G401 (cell line): ENCODE data around the gene TSLP. TPM values are rescaled to one million over a fixed set of nuclear protein-coding genes. Genes with fewer than 3 reads are reported as not detected.

Experiments used
- DNase-seq: peaks from one replicate; pipeline ENCODE4 v3.0.0-alpha.2; 2015; ENCODE audit warnings: low spot score
- in situ Hi-C: cut with HindIII; loops from 2 replicates; pipeline ENCODE4 v1.10.0; 2016; ENCODE audit warnings: low sequenced_read_pairs, mixed read lengths
- total RNA-seq: library from RNA; depleted of rRNA; stranded (reverse); fragments of >200 nt; shearing (Covaris generic); gene quantifications from 2 replicates; pipeline ENCODE4 v1.2.3, GENCODE V29; 2014; rRNA removed

TSLP gene
- total RNA-seq, result not detected in 2 replicates

- DNase-seq, result no peak
- in situ Hi-C loops, result no loop called here
Measured at GRCh38 chr5:111071413-111071812, at the start of gene TSLP. TSS of gene TSLP (plus strand) at chr5:111071713. CDS start at chr5:111071891, 178 bp downstream.

GRCh38 chr5:111022301-111022700 is 49.2 kb upstream of the TSLP start:
- in situ Hi-C loops, result no loop called here
- DNase-seq, result no peak

DNA sequence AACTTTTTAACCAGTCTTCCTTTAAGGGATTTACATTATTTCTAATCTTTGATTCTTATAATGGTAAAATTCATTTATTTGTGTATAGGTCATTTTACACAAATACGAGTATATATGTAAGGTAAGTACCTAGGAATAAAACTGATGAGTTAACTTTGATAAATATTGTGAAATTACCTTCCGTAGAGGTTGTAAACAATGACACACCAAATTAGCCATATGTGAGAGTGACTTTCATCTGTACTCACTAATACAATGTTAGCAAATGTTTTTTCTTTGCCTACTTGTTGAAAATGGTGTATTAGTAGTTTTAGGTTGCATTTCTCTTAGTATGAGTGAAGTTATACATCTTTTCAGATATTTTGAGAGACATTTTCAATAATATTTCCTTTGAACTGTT is 42.6 kb upstream of the TSLP start:
- DNase-seq, result no peak
- in situ Hi-C loops, result no loop called here

DNA sequence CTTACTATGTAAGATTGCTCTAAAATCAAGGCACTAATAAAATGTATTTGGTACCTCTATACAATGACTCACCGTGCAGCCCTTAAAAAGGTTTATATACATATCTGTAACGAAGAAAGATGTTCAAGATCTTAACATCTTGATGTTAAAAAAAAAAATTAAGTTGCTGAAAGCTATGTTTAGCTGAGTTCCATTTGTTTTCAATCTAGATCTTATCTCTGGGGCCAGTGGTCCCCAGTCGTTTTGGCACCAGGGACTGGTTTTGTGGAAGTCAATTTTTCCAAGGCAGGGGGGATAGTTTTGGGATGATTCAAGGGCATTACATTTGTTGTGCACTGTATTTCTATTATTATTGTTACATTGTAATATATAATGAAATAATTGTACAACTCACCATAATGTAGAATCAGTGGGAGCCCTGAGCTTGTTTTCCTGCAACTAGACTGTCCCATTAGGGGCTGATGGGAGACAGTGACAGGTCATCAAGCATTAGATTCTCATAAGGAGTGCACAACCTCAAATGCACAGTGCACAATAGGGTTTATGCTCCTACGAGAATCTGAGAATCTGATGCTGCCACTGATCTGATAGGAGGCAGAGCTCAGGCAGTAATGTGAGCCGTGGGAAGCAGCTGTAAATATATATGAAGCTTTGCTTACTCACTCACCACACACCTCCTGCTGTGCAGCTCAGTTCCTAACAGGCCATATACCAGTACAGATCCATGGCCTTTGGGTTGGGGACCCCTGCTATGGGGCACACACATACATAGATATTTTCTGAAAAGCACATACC is 27.6 kb upstream of the TSLP start:
- DNase-seq, result no peak
- in situ Hi-C loops, result no loop called here

- in situ Hi-C loops, result no loop called here
- no peak for DNase-seq
Measured at GRCh38 chr5:111058064-111058463, 13.4 kb upstream of the TSLP start.

DNA sequence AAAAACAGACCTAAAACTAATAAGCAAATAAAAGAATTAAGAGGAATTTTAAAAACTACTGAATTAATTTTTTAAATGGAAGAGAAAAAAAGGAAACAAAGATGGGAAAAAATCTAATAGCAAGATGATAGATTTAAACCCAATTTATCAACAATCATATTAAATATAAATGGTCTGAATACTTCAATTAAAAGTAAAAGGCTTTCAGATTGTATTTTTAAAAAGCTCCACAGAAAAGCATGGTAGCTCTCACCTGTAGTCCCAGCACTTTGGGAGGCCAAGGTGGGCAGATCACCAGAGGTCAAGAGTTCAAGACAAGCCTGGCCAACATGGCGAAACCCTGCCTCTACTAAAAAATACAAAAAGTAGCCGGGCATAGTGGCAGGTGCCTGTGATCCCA is 11.3 kb upstream of the TSLP start:
- in situ Hi-C loops, result no loop called here
- DNase-seq, result no peak

GRCh38 chr5:111061618-111062017 is 9.9 kb upstream of the TSLP start:
- in situ Hi-C loops, result no loop called here
- no peak for DNase-seq

DNA sequence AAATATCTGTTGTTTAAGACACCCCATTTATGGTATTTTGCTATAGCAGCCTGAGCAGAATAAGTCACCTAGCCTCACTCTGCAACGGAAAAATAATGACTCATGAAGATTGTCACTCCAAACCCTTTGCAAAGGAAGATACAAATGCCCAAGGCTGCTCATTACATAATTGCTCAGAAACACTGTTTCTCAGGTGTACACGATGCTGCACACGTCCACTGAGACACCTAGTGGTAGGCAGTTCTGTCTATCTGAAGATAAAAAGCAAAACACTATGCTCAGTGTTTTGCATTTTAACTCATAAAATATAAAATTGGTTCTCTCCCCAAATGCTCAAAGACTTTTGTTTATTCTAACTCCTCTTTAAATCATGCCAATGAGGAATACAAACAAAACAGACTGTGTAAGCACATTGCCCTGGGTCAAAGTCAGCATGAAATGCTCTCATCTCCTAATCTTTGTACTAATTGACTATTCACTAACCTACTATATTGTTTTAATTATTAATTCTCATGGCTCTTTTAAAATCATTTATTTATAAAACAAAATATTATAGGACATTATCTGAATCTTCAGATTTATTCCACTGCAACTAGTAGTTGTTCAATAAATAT is 7.7 kb upstream of the TSLP start:
- in situ Hi-C loops, result no loop called here
- DNase-seq, result no peak

- in situ Hi-C loops, result no loop called here
Measured at GRCh38 chr5:111066261-111066938, 5.1 kb upstream of the TSLP start.

GRCh38 chr5:111068213-111068612 is 3.3 kb upstream of the TSLP start:
- in situ Hi-C loops, result no loop called here
- no peak for DNase-seq

More at GRCh38 chr5:111066261-111066938, 5.1 kb upstream of the TSLP start:
- DNase-seq, result no peak

DNA sequence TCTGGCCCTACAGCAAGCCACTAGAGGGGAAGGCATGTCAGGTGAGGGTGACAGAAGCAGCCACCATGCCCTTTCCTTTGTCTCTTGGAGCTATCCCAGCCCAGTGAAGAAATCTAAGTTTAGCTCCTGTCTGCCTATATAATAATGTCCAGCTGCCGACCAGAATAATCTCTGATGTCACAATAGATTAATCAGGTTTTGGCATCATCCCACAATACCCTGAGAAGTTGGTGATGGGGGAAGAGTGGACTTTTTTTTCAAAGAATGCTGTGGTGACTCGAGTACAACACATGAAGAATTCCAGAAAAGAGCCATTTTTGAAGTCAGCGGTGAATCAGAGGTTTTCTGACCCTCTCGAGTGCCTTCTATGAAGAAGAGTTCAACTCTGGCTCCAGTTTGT is 1.7 kb upstream of the TSLP start:
- in situ Hi-C loops, result no loop called here
- no peak for DNase-seq

- peak; percentile 30 for DNase-seq
- in situ Hi-C loops, result no loop called here
Measured at GRCh38 chr5:111070272-111071134, 1.0 kb upstream of the TSLP start.

- no peak for DNase-seq
Measured at GRCh38 chr5:111072949-111073682, 1.6 kb downstream of the TSLP start.

DNA sequence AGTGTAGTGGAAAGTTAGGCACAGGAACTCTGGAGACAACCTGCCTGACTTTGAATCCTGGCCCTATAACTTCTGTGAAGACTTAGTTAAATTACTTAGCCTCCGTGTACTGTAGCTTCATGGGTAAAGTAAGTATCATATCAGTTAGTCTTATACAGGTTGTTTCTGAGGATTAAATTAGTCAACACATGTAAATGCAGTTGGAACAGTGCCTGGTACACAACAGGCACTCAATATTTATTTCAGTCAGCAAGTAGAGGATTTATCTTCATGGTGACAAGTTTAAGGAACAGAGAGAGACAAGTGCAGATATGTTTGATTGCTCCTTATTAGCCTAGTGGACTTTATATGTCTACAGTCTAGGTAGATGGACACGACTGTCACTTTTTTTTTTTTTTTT is 2.7 kb downstream of the TSLP start:
- no peak for DNase-seq
- in situ Hi-C loops, result no loop called here

More at GRCh38 chr5:111072949-111073682, 1.6 kb downstream of the TSLP start:
- in situ Hi-C loops, result no loop called here

DNA sequence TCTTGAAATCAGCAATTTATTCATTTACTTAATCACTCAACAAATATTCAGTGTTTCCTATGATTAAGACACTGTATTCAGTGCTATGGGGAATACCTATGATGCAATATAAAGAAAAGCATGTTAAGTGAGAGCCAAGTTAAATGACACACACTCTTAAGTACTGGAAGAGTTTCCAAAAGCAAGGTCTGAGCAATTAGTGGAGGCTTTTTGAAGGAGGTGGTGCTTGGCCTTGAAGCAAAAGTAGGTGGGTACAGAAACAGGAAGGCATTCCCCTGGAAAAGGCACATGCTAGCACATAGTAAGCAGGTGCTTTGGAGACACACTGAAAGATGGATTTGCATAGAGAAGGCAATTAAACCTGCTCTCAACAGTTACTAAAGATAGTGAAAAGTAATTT is 4.0 kb downstream of the TSLP start:
- in situ Hi-C loops, result no loop called here
- DNase-seq, result no peak

DNA sequence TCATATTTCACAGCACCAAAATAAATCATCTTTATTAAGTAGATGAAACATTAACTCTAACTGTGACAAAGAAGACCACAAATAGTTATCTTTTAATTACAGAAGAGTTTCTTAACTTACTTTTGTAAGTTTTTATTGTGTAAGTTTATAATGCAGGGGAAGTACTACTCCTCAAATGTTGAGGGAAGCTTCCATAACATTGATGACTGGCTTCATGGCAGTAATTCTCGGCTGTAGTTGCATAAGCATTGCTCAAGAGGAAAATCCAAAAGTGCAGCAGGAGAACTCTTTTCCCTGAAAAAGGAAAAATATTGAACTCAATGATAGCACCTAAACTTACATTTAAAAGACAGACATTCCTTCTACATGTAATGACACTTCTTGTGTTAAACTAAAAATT is 4.6 kb downstream of the TSLP start:
- in situ Hi-C loops, result no loop called here
- no peak for DNase-seq

DNA sequence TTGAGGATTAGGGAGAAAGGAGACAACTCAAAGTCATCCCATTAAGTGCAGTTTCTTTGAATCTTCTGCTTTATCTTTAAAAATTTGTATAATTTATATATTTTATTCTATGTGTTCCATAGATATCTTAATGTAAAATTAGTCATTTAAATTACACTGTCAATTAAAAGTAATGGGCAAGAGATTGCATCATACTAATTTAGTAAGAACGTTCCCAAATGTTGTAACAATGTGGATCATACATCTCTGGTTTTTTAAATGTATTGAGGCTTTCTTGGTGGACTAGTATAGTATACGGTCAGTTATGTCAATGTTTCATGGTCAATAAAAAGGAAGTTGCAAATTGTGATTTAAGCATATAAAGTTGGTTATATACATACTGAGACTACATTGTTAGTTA is 6.2 kb downstream of the TSLP start:
- DNase-seq, result no peak
- in situ Hi-C loops, result no loop called here

- no peak for DNase-seq
- in situ Hi-C loops, result no loop called here
Measured at GRCh38 chr5:111079846-111080245, 8.3 kb downstream of the TSLP start.

GRCh38 chr5:111083323-111083722 is 11.8 kb downstream of the TSLP start:
- in situ Hi-C loops, result no loop called here
- no peak for DNase-seq
